Esophagus muscularis mucosa (tissue), 3 donors: ENCODE results near the gene ERMAP.

Experiments
- EP300 ChIP-seq: sonication (generic); formaldehyde crosslinking; IDR thresholded peaks from one replicate; pipeline ENCODE4 v1.6.1; 2017; ENCODE audit warnings: antibody characterized with exemption
- TF ChIP-seq, protein P1 (sequence below), 3 experiments: fragments of 200-600 bp in 2 of 3; fragments of 450-650 bp in 1 of 3; sonication (generic) in 2 of 3; IDR thresholded peaks; one replicate each; pipeline ENCODE4 v1.5.1; 2017 to 2019; ENCODE audit warnings: antibody characterized with exemption in 3 of 3, mild to moderate bottlenecking in 2 of 3, moderate library complexity in 1 of 3

DNA sequence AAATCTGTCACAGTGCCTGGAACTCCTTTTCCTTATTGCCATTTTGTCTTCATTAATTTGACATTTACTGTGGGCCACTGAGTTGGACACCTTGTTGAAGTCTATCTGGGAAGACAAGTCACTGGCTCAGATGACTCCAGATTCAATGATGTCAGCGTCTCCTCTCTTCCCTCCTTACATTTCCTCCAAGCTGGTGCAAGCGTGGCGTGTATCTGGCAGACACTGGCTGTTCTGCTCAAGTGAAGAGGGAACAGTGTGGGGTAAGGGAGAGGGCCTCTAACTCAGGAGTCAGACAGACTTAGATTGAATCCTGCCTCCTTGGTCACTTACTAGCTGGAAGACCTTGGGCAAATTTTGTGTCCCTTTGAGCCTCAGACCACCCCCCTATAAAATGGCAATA lies 20.8 kb downstream of the ERMAP start:
- TF ChIP-seq, protein P1, sequence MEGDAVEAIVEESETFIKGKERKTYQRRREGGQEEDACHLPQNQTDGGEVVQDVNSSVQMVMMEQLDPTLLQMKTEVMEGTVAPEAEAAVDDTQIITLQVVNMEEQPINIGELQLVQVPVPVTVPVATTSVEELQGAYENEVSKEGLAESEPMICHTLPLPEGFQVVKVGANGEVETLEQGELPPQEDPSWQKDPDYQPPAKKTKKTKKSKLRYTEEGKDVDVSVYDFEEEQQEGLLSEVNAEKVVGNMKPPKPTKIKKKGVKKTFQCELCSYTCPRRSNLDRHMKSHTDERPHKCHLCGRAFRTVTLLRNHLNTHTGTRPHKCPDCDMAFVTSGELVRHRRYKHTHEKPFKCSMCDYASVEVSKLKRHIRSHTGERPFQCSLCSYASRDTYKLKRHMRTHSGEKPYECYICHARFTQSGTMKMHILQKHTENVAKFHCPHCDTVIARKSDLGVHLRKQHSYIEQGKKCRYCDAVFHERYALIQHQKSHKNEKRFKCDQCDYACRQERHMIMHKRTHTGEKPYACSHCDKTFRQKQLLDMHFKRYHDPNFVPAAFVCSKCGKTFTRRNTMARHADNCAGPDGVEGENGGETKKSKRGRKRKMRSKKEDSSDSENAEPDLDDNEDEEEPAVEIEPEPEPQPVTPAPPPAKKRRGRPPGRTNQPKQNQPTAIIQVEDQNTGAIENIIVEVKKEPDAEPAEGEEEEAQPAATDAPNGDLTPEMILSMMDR (IDR thresholded peaks at IDR 0.05) = no peak
- no peak for TF ChIP-seq EP300
